AG09309 (cell line): ENCODE measurements around the gene NHERF2.
"Not testable (repeated sequence)": the region's sequence is repeated elsewhere in the genome, so short reads cannot be mapped to it uniquely, and the experiment has no call there.

Experiments used
- DNase-seq: peaks from one replicate; pipeline ENCODE4 v3.0.0-alpha.2; 2010; ENCODE audit warnings: low read depth
- H3K4me3 ChIP-seq: 2 replicates; pipeline ENCODE4 v1.5.1; 2011; ENCODE audit warnings: mild to moderate bottlenecking, low read depth, low read length, moderate library complexity; ENCODE audit not compliant: control insufficient read depth
- TF ChIP-seq, protein P1 (sequence below): IDR thresholded peaks from 2 replicates; pipeline ENCODE4 v1.5.1; 2011; ENCODE audit warnings: mild to moderate bottlenecking, low read depth, low read length, inconsistent platforms; ENCODE audit not compliant: insufficient read depth, control insufficient read depth; ENCODE audit errors: missing control alignments

The NHERF2 gene

DNA sequence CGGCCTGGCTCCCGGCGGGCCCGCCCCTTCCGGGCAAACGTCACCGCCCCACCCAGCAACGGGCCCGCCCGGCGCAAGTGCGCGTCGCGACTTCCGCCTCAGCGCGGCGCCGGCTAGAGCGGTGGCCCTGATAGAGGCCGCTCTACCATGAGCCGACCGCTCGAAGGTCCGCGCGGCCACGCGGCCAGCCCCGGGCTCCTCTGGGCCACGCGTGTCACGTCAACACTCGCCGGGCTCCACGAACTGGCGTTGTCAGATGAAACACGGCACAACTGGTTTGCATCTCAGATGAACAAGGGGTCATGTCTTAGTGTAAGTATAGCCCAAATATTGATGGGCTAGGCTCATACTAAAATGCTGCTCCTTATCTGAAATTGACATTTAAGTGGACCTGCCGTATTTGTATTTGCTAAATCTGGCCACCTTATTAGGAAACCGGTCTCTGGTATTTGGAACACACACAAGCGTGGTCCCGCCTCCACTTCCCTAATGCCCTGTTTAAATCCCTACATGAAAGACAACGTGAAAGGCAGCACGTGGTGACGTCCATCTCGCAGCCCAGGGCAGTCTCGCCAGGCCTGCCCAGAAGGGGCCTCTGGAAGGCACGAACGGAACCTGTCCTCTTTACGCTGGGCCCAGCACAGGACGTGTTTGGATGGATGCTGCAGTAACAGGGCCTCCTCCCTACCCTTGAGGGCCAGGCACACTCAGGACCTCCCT lies 16.8 kb upstream of the NHERF2 start, which contains the start of gene ZNF598:
ZNF598 (minus strand) TSS at position 31 of the 720 bp plus-strand sequence.
- H3K4me3 ChIP-seq = peak within 1 kb of the TSS; percentile 66
- TF ChIP-seq, protein P1, sequence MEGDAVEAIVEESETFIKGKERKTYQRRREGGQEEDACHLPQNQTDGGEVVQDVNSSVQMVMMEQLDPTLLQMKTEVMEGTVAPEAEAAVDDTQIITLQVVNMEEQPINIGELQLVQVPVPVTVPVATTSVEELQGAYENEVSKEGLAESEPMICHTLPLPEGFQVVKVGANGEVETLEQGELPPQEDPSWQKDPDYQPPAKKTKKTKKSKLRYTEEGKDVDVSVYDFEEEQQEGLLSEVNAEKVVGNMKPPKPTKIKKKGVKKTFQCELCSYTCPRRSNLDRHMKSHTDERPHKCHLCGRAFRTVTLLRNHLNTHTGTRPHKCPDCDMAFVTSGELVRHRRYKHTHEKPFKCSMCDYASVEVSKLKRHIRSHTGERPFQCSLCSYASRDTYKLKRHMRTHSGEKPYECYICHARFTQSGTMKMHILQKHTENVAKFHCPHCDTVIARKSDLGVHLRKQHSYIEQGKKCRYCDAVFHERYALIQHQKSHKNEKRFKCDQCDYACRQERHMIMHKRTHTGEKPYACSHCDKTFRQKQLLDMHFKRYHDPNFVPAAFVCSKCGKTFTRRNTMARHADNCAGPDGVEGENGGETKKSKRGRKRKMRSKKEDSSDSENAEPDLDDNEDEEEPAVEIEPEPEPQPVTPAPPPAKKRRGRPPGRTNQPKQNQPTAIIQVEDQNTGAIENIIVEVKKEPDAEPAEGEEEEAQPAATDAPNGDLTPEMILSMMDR = no peak
- DNase-seq = peak; percentile 41

DNA sequence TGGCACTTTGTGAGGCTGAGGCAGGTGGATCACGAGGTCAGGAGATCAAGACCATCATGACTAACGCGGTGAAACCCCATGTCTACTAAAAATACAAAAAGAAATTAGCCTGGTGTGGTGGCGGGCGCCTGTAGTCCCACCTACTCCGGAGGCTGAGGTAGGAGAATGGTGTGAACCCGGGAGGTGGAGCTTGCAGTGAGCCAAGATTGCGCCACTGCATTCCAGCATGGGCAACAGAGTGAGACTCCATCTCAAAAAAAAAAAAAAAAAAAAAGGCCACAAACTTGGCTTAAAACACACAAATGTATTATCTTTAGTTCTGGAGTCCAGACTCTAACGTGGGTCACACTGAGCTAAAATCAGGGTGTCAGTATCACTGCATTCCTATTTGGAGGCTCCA lies 15.0 kb upstream of the NHERF2 start:
- not testable (repeated sequence) for H3K4me3 ChIP-seq, DNase-seq

DNA sequence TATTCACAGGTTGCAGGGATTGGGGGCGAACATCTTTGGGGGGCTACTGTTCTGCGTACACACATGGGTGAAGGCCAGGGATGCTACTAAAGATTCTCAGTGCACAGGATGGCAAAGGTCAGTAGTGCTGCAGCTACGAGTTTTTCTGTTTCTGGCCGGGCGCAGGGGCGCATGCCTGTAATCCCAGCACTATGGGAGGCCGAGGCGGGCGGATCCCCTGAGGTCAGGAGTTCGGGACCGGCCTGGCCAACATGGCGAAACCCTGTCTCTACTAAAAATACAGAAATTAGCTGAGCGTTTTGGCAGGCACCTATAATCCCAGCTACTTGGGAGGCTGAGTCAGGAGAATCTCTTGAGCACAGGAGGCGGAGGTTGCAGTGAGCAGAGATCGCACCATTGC lies 13.2 kb upstream of the NHERF2 start:
- TF ChIP-seq, protein P1 = no peak
- no peak for DNase-seq
- no peak overlapping the region for H3K4me3 ChIP-seq

DNA sequence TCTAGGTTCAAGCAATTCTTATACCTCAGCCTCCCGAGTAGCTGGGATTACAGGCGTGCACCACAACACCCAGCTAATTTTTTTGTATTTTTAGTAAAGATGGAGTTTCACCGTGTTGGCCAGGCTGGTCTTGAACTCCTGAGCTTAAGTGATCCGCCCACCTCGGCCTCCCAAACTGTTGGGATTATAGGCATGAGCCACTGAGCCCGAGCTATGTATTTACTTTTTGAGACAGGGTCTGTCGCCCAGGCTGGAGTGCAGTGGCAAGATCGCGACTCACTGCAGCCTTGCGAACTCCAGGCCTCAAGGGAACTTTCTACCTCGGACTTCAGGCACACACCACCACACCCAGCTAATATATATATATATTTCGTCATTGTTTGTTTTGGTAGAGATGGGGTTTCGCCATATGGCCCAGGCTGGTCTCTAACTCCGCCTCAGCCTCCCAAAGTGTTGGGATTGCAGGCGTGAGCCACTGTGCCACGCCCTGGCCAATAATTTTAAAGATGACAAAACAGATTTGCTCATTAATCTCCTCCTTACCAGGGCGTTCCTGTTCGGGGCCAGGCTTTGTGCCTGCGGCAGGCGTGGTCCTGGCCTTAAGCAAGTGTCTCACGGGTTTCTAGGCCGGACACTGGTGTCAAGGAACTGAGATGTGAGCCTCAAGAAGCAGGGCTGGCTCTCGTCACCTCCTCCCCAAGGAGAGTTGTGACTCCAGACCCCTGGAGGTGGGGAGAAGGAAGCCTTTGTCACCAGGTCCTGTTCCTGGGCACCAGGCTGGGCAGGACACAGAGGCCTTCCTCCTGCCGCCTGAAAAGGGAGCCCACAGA lies 11.4 kb upstream of the NHERF2 start:
- no peak overlapping the region for H3K4me3 ChIP-seq
- TF ChIP-seq, protein P1 = no peak
- DNase-seq = no peak

DNA sequence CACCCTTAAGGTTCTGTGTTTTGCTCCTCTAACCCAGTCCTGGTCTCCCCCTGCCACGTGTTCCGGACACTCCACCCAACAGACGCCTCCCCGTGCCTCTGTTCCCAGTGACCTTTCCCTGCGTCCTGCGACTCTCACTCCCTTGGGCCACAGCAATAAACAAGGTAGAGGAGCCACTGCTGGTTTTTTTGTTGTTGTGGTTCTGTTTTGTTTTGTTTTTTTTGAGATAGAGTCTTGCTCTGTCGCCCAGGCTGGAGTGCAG lies 10.8 kb upstream of the NHERF2 start:
- H3K4me3 ChIP-seq = no peak overlapping the region

DNA sequence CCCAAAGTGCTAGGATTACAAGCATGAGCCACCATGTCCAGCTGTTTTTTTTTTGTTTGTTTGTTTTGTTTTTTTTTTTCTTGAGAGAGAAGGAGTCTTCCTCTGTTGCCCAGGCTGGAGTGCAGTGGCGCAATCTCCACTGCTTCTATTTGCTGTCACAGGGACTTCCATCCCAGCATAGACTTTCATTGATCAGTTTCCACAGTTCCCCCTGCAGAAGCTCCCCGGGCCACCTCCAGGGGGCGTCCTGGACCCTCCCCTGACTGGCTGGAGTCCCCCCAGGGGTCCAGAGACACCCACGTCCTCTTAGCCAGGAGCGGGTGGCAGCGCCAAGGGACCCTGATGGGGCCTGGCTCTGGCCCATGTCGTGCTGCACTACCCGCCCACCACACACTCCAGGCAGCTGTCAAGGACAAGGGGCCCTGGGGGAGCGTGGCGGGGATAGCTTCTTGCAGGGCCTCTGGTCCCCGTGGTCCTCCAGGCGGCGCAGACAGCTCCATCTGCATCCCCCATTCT lies 10.2 kb upstream of the NHERF2 start:
- TF ChIP-seq, protein P1 = peak; percentile 36
- no peak for DNase-seq
- H3K4me3 ChIP-seq = no peak overlapping the region

More for the DNA sequence above, 10.8 kb upstream of the NHERF2 start:
- TF ChIP-seq, protein P1 = no peak
- no peak for DNase-seq

DNA sequence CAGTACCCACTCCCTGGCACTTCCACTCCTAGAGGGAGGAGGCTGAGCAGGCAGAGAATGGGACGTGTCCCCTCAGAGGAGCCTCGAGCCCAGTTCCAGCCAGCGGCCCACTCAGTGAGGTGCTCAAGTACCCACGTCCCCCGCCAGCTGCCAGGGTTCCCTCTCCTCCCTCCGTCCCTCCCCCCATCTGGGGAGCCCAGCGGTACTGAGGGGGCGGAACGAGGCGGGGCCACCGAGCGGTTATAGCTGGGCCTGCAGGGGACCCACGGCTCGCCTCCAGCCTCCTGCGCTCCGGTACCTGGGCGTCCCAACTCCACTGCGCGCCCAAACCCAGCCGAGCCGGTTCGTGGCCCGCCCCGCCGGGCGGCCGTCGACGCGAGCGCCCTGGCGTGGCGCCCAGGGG lies 7.2 kb upstream of the NHERF2 start, which contains the start of gene NPW:
NPW (plus strand) TSS at position 268 of the 403 bp plus-strand sequence.
- no peak within 1 kb of the TSS for H3K4me3 ChIP-seq
- no peak for DNase-seq
- TF ChIP-seq, protein P1 = no peak
